HG03097 (cell line): ENCODE results near the gene HNRNPCL4.
"Not testable (repeated sequence)": the region's sequence is repeated elsewhere in the genome, so short reads cannot be mapped to it uniquely, and the experiment has no call there.

Experiments used
- ATAC-seq: cut with Tn5 transposase; IDR thresholded peaks from one replicate; pipeline ENCODE4 v1.9.1; 2021; ENCODE audit not compliant: unreplicated experiment, low FRiP score

The HNRNPCL4 gene

DNA sequence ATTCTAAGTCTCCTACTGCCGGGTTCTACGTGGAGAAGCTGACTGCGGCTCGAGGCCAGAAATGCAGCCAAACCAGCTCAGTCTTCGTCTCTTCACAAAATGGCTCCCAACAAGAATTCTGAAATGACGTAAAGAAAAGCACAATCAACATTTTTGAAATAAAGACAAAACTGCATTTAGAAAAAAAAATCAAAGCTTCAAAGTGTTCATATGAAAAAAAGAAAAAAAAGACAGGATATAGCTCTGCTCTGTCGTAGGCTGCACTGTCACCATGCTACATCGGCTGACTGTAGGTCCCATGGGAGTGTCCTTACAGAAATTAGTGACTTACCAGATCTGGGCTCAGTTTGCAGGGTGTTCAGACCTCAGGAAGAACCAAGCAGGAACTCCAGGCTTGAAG is at the start of gene HNRNPCL4:
TSS of gene HNRNPCL4 (minus strand) at position 101 of the 400 bp plus-strand sequence. CDS start 164 bp downstream, outside the sequence.
- not testable (repeated sequence) for ATAC-seq

DNA sequence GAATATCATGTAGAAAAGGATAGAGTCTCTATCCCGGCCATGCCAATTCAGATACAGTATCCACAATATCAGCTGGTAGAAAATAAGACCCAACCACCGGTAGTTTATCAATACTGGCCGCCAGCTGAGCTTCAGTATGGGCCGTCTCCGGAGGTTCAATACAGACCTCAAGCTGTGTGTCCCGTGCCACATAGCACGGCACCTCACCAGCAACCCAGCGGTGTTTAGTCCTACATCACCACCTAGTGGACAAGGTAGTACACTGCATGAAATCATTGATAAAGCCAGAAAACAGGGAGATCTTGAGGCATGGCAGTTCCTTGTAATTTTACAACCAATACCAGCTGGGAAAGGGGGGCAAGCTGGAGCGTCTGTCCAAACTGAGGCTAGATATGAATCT is 43.3 kb upstream of the HNRNPCL4 start:
- ATAC-seq = not testable (repeated sequence)

DNA sequence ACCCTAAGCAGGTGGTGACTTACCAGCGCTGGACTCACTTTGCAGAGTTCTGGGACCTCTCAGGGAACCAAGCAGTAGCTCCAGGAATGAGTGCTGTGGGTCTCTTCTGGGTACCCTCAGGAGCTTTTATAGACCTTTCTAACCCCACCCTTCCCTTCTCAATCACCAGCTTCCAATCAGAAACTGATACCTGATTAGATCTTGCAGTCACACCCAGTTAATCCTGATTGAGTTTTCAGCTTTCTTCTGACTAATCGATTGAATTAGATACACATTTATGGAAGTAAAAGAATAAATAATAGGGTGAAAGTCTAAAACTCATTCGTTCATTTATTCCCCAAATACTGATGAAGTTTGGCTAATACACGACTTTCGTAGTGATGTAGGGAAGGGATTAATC is 35.9 kb upstream of the HNRNPCL4 start, which contains the start of gene PRAMEF13:
TSS of gene PRAMEF13 (minus strand) at position 101 of the 400 bp plus-strand sequence. CDS start 1,820 bp downstream, outside the sequence.
- ATAC-seq = not testable (repeated sequence)

DNA sequence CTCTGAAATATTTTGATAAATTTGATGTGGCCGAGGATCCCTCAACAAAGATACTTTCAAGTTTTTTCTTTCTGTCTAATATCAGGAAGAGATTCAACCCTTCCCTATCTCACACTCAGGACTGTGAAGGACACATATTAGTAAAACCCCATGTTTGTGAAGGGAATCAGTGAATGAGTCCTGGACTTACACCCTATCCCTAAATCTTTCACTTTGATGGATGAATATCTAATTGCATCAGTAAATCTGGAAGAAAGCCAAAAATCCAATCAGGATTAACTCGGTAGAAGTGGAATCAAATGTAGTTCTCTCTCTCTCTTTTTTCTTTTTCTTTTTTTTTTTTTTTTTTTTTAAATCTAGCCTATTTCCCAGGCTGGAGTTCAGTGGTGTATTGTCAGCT is 6.1 kb upstream of the HNRNPCL4 start, which contains the start of gene PRAMEF9:
TSS of gene PRAMEF9 (plus strand) at position 301 of the 400 bp plus-strand sequence. CDS start 3,433 bp downstream, outside the sequence.
- not testable (repeated sequence) for ATAC-seq

DNA sequence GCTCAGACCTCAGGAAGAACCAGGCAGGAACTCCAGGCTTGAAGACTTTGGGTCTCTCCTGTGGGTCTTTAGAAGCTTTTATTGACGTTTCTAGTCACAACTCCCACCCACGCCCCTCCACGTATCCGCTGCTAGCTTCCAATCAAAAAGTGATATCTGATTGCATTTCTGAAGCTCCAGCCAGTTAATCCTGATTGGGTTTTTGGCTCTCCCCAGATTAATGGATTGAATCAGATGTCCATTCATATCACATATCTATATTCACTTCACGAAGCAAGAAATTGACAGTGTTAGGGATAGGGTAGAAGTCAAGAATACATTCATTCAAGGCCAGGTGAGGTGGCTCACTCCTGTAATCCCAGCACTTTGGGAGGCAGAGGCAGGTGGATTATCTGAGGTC is 9.5 kb downstream of the HNRNPCL4 start, which contains the start of gene PRAMEF26:
TSS of gene PRAMEF26 (minus strand) at position 101 of the 400 bp plus-strand sequence. CDS start 2,914 bp downstream, outside the sequence.
- not testable (repeated sequence) for ATAC-seq

DNA sequence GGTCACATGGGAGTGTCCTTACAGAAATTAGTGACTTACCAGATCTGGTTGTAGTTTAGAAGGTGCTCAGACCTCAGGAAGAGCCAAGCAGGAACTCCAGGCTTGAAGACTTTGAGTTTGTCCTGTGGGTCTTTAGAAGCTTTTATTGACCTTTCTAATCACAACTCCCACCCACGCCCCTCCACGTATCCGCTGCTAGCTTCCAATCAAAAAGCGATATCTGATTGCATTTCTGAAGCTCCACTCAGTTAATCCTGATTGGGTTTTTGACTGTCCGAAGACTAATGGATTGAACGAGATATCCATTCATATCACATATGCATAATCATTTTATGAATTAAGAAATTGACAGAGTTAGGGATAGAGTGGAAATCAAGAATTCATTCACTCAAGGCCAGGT is 48.7 kb downstream of the HNRNPCL4 start, which contains the start of gene HNRNPCL2:
TSS of gene HNRNPCL2 (minus strand) at position 101 of the 400 bp plus-strand sequence. CDS start 454 bp downstream, outside the sequence.
- not testable (repeated sequence) for ATAC-seq
